Measurements from ENCODE around the gene EPRS1. TPM values are rescaled to one million over a fixed set of nuclear protein-coding genes. Genes with fewer than 3 reads are reported as not detected.

Gene EPRS1
- total and polyA plus RNA-seq, 2 of the 13 experiments (the other 11 are each of a cell fraction or from before 2014, with no cell fraction given) = 86.1 to 124 TPM

- TF ChIP-seq ZNF276 (CRISPR knock-in tag; IDR thresholded peaks at IDR 0.05; ENCODE audit: low read depth) (no peak), ISL2 (CRISPR knock-in tag; IDR thresholded peaks at IDR 0.05) (peak; percentile 66), TOE1 (CRISPR knock-in tag; IDR thresholded peaks at IDR 0.05) (no peak), NR2C2 (CRISPR knock-in tag; IDR thresholded peaks at IDR 0.05; ENCODE audit: borderline replicate concordance) (peak; percentile 70; the same call in 1 of the 2 replicates), ZNF33B (CRISPR knock-in tag; IDR thresholded peaks at IDR 0.05) (no peak; the same call in 1 of the 2 replicates), ZNF207 (IDR thresholded peaks at IDR 0.05; ENCODE audit: borderline replicate concordance) (no peak), MTF2 (CRISPR knock-in tag; IDR thresholded peaks at IDR 0.05; ENCODE audit: borderline replicate concordance) (no peak), MTA1 (CRISPR knock-in tag; IDR thresholded peaks at IDR 0.05; ENCODE audit: borderline replicate concordance) (peak; percentile 71; the same call in 1 of the 2 replicates), GPBP1L1 (CRISPR knock-in tag; IDR thresholded peaks at IDR 0.05) (no peak), CAMTA2 (CRISPR knock-in tag; IDR thresholded peaks at IDR 0.05; ENCODE audit: borderline replicate concordance) (peak; percentile 94; the same call in 1 of the 2 replicates), ZNF547 (CRISPR knock-in tag; IDR thresholded peaks at IDR 0.05) (peak; percentile 77; the same call in 1 of the 2 replicates), AKNA (CRISPR knock-in tag; IDR thresholded peaks at IDR 0.05; ENCODE audit: borderline replicate concordance) (no peak), RAD21 (CRISPR knock-in tag; IDR thresholded peaks at IDR 0.05) (peak; percentile 44; the same call in 1 of the 2 replicates), PCBP1 (IDR thresholded peaks at IDR 0.05; ENCODE audit: borderline replicate concordance, low read depth, low read length) (0 out of 2 replicates have a peak, but pooled peaks have one; percentile 65), GLI4 (CRISPR knock-in tag; IDR thresholded peaks at IDR 0.05; ENCODE audit: borderline replicate concordance) (no peak; the same call in 1 of the 2 replicates), CENPT (CRISPR knock-in tag; IDR thresholded peaks at IDR 0.05; ENCODE audit: low read depth) (peak; percentile 73; the same call in 1 of the 2 replicates), ZNF530 (CRISPR knock-in tag; IDR thresholded peaks at IDR 0.05; ENCODE audit: low read depth) (no peak), HCFC1 (IDR thresholded peaks at IDR 0.05; ENCODE audit: low read depth, low read length) (peak; percentile 46; the same call in 1 of the 2 replicates), AGO1 (IDR thresholded peaks at IDR 0.05; ENCODE audit: low read depth, low read length, poor library complexity, severe bottlenecking) (peak; percentile 72), SALL2 (CRISPR knock-in tag; IDR thresholded peaks at IDR 0.05) (peak; percentile 30; the same call in 1 of the 2 replicates), HDAC2 (CRISPR knock-in tag; IDR thresholded peaks at IDR 0.05) (peak; percentile 85)
Measured at GRCh38 chr1:220046052-220046930, at the start of gene EPRS1 (continued).
